Stimulated activated naive CD4-positive, alpha-beta T cell treated with Interleukin-2 at 50 U/mL for 16 hours (primary cell): ENCODE measurements around the gene CUX1.
"Not testable (repeated sequence)": the region's sequence is repeated elsewhere in the genome, so short reads cannot be mapped to it uniquely, and the experiment has no call there.

Experiments
- DNase-seq: peaks from one replicate; lab custom pipeline; 2025; lab: John Stamatoyannopoulos, UW

Gene CUX1

GRCh38 chr7:101984133-101984879, 166.9 kb downstream of the CUX1 start:
- DNase-seq = no peak

DNA sequence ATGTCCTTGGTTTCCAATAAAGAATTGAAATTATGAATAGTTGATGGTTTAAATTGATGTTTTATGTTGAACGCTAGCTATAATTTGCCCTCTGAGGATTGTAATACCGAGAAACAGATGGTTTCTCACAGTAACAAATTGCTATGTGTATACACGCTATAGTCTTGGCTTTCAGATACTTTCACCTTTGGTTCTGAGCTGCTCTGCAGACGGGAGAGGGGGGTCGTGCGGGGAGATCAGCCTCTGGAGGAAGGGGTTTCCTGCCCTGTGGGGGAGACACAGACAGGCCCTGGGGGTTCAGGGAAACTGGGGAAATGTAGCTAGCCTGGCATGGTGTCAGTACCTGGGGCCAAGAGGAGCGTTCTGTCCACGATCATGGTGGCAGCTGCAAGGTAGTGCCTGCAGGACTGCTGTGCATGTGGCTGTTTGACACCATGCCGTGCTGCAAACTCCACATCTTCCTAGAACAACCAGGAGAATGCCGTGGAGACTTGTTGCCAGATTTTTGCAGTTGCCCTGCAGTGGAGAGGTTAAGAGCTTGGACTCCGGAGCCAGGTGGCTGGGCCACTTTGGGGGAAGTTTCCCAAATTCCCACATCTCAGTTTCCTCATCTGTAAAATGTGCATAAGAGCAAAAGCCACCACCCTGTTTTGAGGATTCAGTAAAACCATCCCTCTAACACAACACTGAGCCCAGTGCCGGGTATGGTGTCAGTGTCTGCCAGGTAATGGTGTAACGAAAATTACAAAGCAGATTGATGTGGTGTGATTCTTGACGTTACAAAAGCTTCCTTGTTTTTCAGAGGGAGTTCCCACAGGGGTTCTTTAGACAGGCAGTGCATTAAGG, 167.9 kb downstream of the CUX1 start:
- no peak for DNase-seq

DNA sequence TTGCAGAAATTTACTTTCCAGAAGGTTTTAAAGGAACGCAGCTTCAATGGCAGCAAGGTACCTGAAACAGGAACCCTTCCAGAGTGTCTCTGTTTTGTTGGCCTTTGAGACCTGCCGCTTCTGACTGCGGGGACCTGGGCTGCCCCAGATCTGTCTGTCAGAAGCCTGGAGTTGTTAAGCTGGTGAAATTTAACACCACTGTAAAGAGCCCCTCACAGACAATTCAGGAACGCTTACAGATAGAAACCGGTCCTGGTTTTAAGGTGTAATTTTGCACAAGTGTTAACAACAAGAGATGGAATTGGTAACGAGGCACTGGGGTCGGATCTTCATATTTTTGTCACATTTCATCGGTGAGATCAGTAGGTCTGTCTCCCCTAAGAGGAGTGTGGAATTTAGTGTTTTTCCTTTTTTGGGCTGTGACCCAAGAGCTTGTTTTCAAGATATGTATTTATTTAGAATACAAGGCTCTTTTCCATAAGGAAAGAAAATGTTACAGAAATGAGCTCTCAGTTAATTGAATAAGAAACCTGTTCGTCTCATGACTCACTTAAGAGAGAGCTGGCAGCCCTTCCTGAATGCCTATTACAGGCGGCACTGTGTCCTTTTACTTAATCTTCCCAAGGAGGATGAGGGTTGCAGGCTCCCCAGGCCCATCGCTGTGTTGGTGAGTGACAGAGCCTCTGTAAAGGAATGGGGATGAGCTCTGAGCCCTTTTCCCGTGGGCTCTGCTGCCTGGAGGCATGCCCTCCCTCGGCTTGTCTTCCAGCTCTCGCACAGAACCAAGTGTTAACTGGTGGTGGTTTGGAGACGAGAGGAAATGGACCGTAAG, 168.7 kb downstream of the CUX1 start:
- DNase-seq = no peak

DNA sequence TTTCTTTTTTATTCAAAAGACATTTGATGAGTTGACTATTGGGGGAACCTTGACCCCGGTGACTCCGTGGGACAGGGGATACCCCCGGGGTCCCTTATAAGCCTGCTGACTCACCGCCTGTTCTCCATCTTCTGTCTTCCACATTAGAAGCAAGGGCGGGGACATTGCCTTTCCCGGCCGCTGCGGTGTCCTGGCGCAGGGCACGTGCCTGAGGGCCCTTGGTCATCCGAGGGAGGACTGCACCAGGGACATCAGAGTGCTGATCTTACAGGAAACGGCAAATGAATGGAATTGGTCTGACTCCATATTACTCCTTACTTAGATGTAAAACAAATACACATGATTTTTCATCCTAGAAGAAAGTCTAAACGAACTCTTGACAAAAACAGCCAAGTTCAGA, 170.1 kb downstream of the CUX1 start:
- DNase-seq = no peak

- DNase-seq = not testable (repeated sequence)
Observed at GRCh38 chr7:101988060-101988459, 170.6 kb downstream of the CUX1 start.

DNA sequence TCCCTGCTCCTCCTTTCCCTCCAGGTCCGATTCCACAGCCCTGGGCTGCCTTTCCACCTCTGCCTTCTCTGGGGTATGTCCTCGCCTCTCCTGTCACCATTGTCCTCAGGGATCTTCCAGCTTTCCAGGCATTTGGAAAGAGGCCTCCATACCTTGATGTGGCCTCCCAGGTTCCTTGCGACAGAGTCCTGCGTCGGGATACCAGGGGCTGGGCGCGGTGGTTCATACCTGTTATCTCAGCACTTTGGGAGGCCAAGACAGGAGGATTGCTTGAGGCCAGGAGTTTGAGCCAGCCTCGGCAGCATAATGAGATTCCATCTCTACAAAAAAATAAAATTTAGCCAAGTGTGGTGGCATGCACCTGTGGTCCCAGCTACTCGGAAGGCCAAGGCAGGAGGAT, 171.1 kb downstream of the CUX1 start:
- DNase-seq = no peak

DNA sequence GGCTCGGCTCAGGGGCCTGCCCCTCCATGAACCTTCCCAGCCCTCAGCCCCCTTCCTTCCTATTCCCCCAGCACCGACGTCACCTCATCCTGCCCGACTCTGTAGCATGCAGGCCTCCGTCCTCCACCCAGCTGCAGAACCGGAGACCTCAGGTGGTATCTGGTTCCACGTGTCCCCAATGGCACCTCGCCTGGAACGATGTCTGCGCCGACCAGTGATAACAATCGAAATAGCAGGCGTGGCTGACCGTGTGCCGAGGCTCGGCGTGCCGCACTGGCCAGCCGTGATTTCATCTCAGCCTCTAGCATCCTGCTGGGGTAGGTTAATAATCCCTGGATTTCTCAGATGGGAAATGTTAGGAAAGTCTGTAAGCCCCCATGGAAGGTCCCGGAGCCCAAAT, 171.7 kb downstream of the CUX1 start:
- DNase-seq = no peak

GRCh38 chr7:101990811-101991418, 173.5 kb downstream of the CUX1 start:
- DNase-seq = no peak

- no peak for DNase-seq
Observed at GRCh38 chr7:101991860-101992259, 174.4 kb downstream of the CUX1 start.

DNA sequence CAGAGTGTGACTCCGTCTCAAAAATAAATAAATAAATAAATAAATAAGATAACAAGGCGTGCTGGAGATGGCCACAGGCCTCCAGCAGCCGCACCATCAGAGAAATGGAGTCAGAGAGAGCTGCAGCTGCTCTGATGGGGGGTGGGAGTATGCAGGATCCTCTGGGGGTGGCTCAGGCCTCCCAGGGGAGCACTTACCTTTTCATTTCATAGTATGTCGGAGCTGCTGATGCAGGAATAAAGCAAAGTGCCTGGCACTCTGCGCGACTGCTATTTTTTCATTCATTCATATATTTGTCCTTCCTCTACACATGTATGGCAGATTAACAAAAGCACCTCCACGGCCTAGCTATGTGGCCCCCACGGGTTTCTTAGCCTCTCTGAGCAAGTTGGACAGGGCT, 175.9 kb downstream of the CUX1 start:
- no peak for DNase-seq

DNA sequence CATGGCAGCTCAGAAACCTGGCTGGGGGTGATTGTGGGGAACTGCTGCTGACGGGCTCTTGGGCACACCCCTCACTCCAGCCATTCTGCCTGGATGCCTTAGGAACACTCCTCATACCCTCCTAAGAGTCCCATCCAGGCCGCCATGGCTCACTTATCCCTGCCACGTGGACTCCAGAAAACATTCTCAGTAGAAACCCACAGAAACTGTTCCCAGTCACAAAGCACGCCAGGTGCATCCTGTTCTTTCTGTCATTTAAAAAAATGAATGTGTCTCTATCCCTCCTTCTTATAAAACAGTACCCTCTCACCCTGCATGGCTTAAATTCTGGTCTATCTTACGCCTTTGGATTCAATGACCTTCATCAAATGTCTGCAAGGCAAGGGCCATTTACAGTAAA, 177.7 kb downstream of the CUX1 start:
- DNase-seq = no peak

GRCh38 chr7:101996131-101996691, 178.8 kb downstream of the CUX1 start:
- DNase-seq = no peak

GRCh38 chr7:101996876-101997275, 179.4 kb downstream of the CUX1 start:
- DNase-seq = no peak

GRCh38 chr7:101998029-101998905, 180.8 kb downstream of the CUX1 start:
- DNase-seq = no peak

DNA sequence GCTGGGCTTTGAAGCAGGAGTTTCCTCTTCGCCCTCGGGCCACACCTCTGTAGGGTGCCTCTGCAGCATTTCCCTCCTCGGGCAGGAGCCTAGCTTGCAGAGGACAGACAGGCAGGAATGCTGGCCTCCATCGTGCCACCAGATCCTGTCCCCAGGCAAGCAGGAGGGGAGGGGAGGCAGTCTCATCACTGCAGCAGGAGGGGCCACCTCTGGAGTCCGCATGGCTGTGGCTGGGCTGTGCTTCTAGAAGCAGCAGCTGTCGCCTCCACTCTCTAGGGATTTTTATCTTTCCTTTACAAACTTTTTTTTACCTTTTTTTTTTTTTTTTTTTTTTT, 181.4 kb downstream of the CUX1 start:
- DNase-seq = no peak

- DNase-seq = no peak
Observed at GRCh38 chr7:101999393-101999792, 182.0 kb downstream of the CUX1 start.

- DNase-seq = no peak
Observed at GRCh38 chr7:102000123-102000522, 182.7 kb downstream of the CUX1 start.

DNA sequence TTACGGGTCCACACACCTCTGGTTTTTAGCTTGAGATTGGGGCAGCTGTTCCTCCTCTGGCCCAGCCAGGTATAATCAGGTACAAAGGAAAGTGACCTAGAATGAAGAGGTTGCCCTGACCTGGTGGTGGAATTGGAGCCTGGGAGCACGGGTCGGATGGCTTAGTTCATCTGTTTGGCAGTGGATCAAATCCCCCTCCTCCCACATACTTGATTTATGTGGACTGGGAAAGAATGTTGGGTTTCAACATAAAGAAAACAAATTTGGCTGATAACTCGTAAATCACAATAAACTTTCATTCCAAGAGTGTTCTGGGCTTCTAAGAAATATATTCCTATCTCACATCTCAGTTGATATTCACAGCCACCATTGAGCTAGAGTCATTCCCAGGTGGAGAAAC, 186.8 kb downstream of the CUX1 start:
- no peak for DNase-seq

- DNase-seq = no peak
Observed at GRCh38 chr7:102004848-102005247, 187.4 kb downstream of the CUX1 start.

DNA sequence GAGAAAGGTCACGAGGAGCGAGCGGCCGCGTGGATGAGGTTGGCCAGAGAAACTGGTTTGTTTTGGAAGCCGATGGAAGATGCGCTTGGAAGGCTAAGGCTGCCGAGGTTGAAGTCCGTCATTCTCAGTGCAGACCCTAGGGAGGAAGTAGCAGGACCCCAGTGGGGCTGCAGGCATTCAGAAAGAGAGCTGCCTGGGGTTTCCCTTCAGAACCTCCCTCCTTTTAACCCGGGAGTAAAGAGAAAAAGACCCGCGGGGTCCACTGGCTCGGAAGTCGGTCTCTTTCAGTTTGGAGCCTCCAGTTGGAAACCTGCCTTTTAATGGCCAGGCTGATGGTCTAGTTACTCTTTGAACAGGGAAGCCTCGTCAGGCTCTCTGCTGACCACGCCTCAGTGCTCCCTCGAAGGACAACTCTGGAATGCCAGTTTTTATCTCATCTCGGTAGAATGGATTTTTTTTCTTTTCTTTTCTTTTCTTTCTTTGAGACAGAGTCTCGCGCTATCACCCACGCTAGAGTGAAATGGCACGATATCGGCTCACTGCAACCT, 188.6 kb downstream of the CUX1 start:
- no peak for DNase-seq

DNA sequence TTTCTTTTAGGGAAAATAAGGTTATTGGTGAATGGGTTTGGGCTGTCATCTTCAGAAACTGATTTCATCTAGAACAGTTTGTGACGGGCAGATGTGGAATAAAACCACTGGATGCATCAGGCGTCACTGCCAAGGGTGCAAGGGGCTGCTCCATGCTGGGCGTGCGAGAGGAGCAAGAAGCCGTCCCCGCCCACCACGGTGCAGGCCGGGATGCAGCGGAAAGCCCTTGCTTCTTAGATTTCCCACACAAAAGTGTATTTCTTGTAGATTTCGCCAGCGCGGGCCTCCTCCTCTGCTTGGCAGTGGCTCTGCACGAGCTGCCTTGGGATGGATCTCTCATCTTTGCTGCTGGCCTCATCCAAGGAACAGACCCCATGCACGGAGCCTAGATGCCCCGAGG, 189.3 kb downstream of the CUX1 start:
- DNase-seq = no peak
